WTC11 (cell line): ENCODE data around the gene GEMIN8. TPM values are rescaled to one million over a fixed set of nuclear protein-coding genes. Genes with fewer than 3 reads are reported as not detected.

Experiments
- ATAC-seq: fragments of 200-7000 bp; cut with Tn5 transposase; 2 replicates; pipeline ENCODE4 v1.10.0; 2021; ENCODE audit warnings: mild to moderate bottlenecking, moderate library complexity
- CTCF ChIA-PET: fragments of 300-600 bp; sonication (Branson Sonifier 250); formaldehyde crosslinking; loops from one replicate; lab custom pipeline; 2021; ENCODE audit warnings: antibody characterized with exemption; lab: Charles Lee
- POLR2A ChIA-PET: fragments of 350-600 bp; sonication (Branson Sonifier 250); formaldehyde crosslinking; loops from one replicate; lab custom pipeline; 2021; ENCODE audit warnings: antibody characterized with exemption; lab: Charles Lee
- DNase-seq: peaks from one replicate; pipeline ENCODE4 v3.0.0; 2021; ENCODE audit warnings: low spot score
- H3K27ac Mint-ChIP-seq: 2 replicates; pipeline ENCODE4 v1.8.0; 2021; ENCODE audit warnings: mixed read lengths
- H3K27me3 Mint-ChIP-seq: 2 replicates; pipeline ENCODE4 v1.8.0; 2021; ENCODE audit warnings: low read depth, mild to moderate bottlenecking, moderate library complexity, mixed read lengths
- H3K36me3 Mint-ChIP-seq: 2 replicates; pipeline ENCODE4 v1.8.0; 2021; ENCODE audit warnings: mixed read lengths
- H3K4me1 Mint-ChIP-seq: 2 replicates; pipeline ENCODE4 v1.8.0; 2022; ENCODE audit warnings: mixed read lengths
- H3K4me3 Mint-ChIP-seq: 2 replicates; pipeline ENCODE4 v1.8.0; 2021; ENCODE audit warnings: mild to moderate bottlenecking, moderate library complexity, mixed read lengths
- H3K9me3 Mint-ChIP-seq: 2 replicates; pipeline ENCODE4 v1.8.0; 2021; ENCODE audit warnings: mixed read lengths
- AFF4 ChIP-seq: sonication (generic); formaldehyde crosslinking; IDR thresholded peaks from 2 replicates; pipeline ENCODE4 v1.8.1; 2023; ENCODE audit warnings: mild to moderate bottlenecking, missing genetic modification reagents, borderline replicate concordance
- ERG ChIP-seq: fragments of 250-450 bp; sonication (Bioruptor Pico); IDR thresholded peaks from 2 replicates; pipeline ENCODE4 v1.8.0; 2021; ENCODE audit warnings: mild to moderate bottlenecking
- ESRRA ChIP-seq: sonication (generic); formaldehyde crosslinking; IDR thresholded peaks from 2 replicates; pipeline ENCODE4 v1.8.1; 2022; ENCODE audit warnings: mild to moderate bottlenecking, missing genetic modification reagents, borderline replicate concordance
- ETV6 ChIP-seq: sonication (generic); formaldehyde crosslinking; IDR thresholded peaks from 2 replicates; pipeline ENCODE4 v1.8.1; 2022; ENCODE audit warnings: mild to moderate bottlenecking, missing genetic modification reagents
- FOXK1 ChIP-seq: sonication (generic); formaldehyde crosslinking; IDR thresholded peaks from 2 replicates; pipeline ENCODE4 v1.8.0; 2022; ENCODE audit warnings: mild to moderate bottlenecking, moderate library complexity, missing genetic modification reagents
- GABPB1 ChIP-seq: sonication (generic); formaldehyde crosslinking; IDR thresholded peaks from 2 replicates; pipeline ENCODE4 v1.8.1; 2023; ENCODE audit warnings: mild to moderate bottlenecking, missing genetic modification reagents
- IRF1 ChIP-seq: sonication (generic); formaldehyde crosslinking; IDR thresholded peaks from 2 replicates; pipeline ENCODE4 v1.8.0; 2023; ENCODE audit warnings: missing genetic modification reagents
- JAZF1 ChIP-seq: fragments of 250-450 bp; sonication (Bioruptor Pico); IDR thresholded peaks from 2 replicates; pipeline ENCODE4 v1.9.0; 2021; ENCODE audit warnings: moderate library complexity, mild to moderate bottlenecking, inconsistent platforms
- MYBL2 ChIP-seq: sonication (generic); formaldehyde crosslinking; IDR thresholded peaks from 2 replicates; pipeline ENCODE4 v1.8.1; 2023; ENCODE audit warnings: mild to moderate bottlenecking, moderate library complexity, missing genetic modification reagents
- NFATC4 ChIP-seq: fragments of 250-450 bp; sonication (Bioruptor Pico); IDR thresholded peaks from 2 replicates; pipeline ENCODE4 v1.9.0; 2021; ENCODE audit warnings: mild to moderate bottlenecking
- NFYB ChIP-seq: sonication (generic); formaldehyde crosslinking; conservative IDR thresholded peaks from 2 replicates; pipeline ENCODE4 v1.8.0; 2022; ENCODE audit warnings: low read depth, missing genetic modification reagents
- OVOL2 ChIP-seq: fragments of 250-450 bp; sonication (Bioruptor Pico); IDR thresholded peaks from 2 replicates; pipeline ENCODE4 v1.9.0; 2021; ENCODE audit warnings: mild to moderate bottlenecking, borderline replicate concordance
- STAT6 ChIP-seq: sonication (generic); formaldehyde crosslinking; conservative IDR thresholded peaks from 2 replicates; pipeline ENCODE4 v1.8.1; 2023; ENCODE audit warnings: mild to moderate bottlenecking, low read depth, missing genetic modification reagents, moderate library complexity
- USF2 ChIP-seq: sonication (generic); formaldehyde crosslinking; IDR thresholded peaks from 2 replicates; pipeline ENCODE4 v1.8.1; 2023; ENCODE audit warnings: mild to moderate bottlenecking, missing genetic modification reagents, moderate library complexity
- ZBTB21 ChIP-seq: sonication (generic); formaldehyde crosslinking; IDR thresholded peaks from 2 replicates; pipeline ENCODE4 v1.8.1; 2023; ENCODE audit warnings: mild to moderate bottlenecking, missing genetic modification reagents, borderline replicate concordance
- ZMAT4 ChIP-seq: fragments of 250-450 bp; sonication (Bioruptor Pico); IDR thresholded peaks from 2 replicates; pipeline ENCODE4 v1.9.0; 2021; ENCODE audit warnings: mild to moderate bottlenecking
- ZNF219 ChIP-seq: sonication (generic); formaldehyde crosslinking; IDR thresholded peaks from 2 replicates; pipeline ENCODE4 v1.8.0; 2023; ENCODE audit warnings: missing genetic modification reagents, mild to moderate bottlenecking, borderline replicate concordance
- ZNF232 ChIP-seq: sonication (generic); formaldehyde crosslinking; IDR thresholded peaks from 2 replicates; pipeline ENCODE4 v1.8.0; 2022; ENCODE audit warnings: mild to moderate bottlenecking, missing genetic modification reagents
- ZNF416 ChIP-seq: fragments of 250-450 bp; sonication (Bioruptor Pico); IDR thresholded peaks from 2 replicates; pipeline ENCODE4 v1.9.0; 2021; ENCODE audit warnings: mild to moderate bottlenecking, inconsistent platforms
- ZNF671 ChIP-seq: fragments of 250-450 bp; sonication (Bioruptor Pico); IDR thresholded peaks from 2 replicates; pipeline ENCODE4 v1.8.0; 2021; ENCODE audit warnings: mild to moderate bottlenecking
- total RNA-seq: library from RNA; stranded (reverse); gene quantifications from 3 replicates; pipeline ENCODE4 v1.2.3, GENCODE V29; 2021

GEMIN8 gene
- total RNA-seq, 1 experiment from 2014 or later, result 21.1 TPM

GRCh38 chrX:14026121-14026520, 3.6 kb downstream of the GEMIN8 start (continued):
- TF ChIP-seq ZNF232 (CRISPR knock-in tag) (no peak), ZNF416 (no peak)

GRCh38 chrX:14022019-14022418, 7.7 kb downstream of the GEMIN8 start:
- DNase-seq (no peak), ATAC-seq (no peak)
- Mint-ChIP-seq H3K27ac (no peak overlapping the region), H3K4me3 (no peak overlapping the region), H3K27me3 (no peaks in the 10 kb centered on the region), H3K4me1 (peaks cover 10% of the 10 kb centered on the region), H3K9me3 (peaks cover 4% of the 10 kb centered on the region; the same call in 1 of the 2 replicates), H3K36me3 (peaks cover 23% of the 10 kb centered on the region)
- ChIA-PET POLR2A (no interaction called here), CTCF (no interaction called here)
- no peak for TF ChIP-seq NFYB (CRISPR knock-in tag)
- TF ChIP-seq FOXK1 (CRISPR knock-in tag), result no peak
- no peak for TF ChIP-seq ETV6
- TF ChIP-seq USF2 (CRISPR knock-in tag), result no peak
- no peak for TF ChIP-seq ZNF219 (CRISPR knock-in tag)
- TF ChIP-seq ERG (CRISPR knock-in tag), result no peak
- no peak for TF ChIP-seq OVOL2 (CRISPR knock-in tag)
- no peak for TF ChIP-seq ESRRA (CRISPR knock-in tag)
- TF ChIP-seq STAT6 (CRISPR knock-in tag), result no peak

GRCh38 chrX:14017399-14017798, 12.3 kb downstream of the GEMIN8 start:
- H3K36me3 Mint-ChIP-seq, result peaks cover 35% of the 10 kb centered on the region
- no peak overlapping the region for H3K27ac Mint-ChIP-seq
- ATAC-seq (no peak), DNase-seq (no peak)
- no peaks in the 10 kb centered on the region for H3K27me3 Mint-ChIP-seq
- ChIA-PET POLR2A (no interaction called here), CTCF (no interaction called here)
- no peaks in the 10 kb centered on the region for H3K4me1 Mint-ChIP-seq
- H3K9me3 Mint-ChIP-seq, result peaks cover 6% of the 10 kb centered on the region; the same call in 1 of the 2 replicates
- no peak overlapping the region for H3K4me3 Mint-ChIP-seq
- no peak for TF ChIP-seq JAZF1 (CRISPR knock-in tag)
- TF ChIP-seq MYBL2 (CRISPR knock-in tag), result no peak
- no peak for TF ChIP-seq ERG (CRISPR knock-in tag)
- TF ChIP-seq IRF1 (CRISPR knock-in tag), result no peak
- TF ChIP-seq ZMAT4 (CRISPR knock-in tag), result no peak
- TF ChIP-seq AFF4 (CRISPR knock-in tag), result no peak
- no peak for TF ChIP-seq ETV6
- TF ChIP-seq GABPB1, result no peak
- TF ChIP-seq NFATC4 (CRISPR knock-in tag), result no peak
- no peak for TF ChIP-seq ZNF671 (CRISPR knock-in tag)
- no peak for TF ChIP-seq ZBTB21
- no peak for TF ChIP-seq OVOL2 (CRISPR knock-in tag)
